WTC11 (cell line): ENCODE measurements around the gene FAM89B.

Source experiments
- NR3C1 ChIP-seq: sonication (generic); formaldehyde crosslinking; conservative IDR thresholded peaks from 2 replicates; pipeline ENCODE4 v1.8.1; 2023; ENCODE audit warnings: low read depth, mild to moderate bottlenecking, missing genetic modification reagents
- ZNF121 ChIP-seq: sonication (generic); formaldehyde crosslinking; IDR thresholded peaks from 2 replicates; pipeline ENCODE4 v1.8.0; 2023; ENCODE audit warnings: missing genetic modification reagents
- ZNF423 ChIP-seq: fragments of 250-450 bp; sonication (Bioruptor Pico); IDR thresholded peaks from 2 replicates; pipeline ENCODE4 v2.1.2; 2022; ENCODE audit warnings: mild to moderate bottlenecking, moderate library complexity
- TF ChIP-seq, protein P1 (sequence below): fragments of 200-600 bp; IDR thresholded peaks from 2 replicates; pipeline ENCODE4 v1.8.0; 2022; ENCODE audit warnings: antibody characterized with exemption
- TF ChIP-seq, protein P2 (sequence below): sonication (generic); formaldehyde crosslinking; IDR thresholded peaks from 2 replicates; pipeline ENCODE4 v1.8.0; 2022; ENCODE audit warnings: mild to moderate bottlenecking, missing genetic modification reagents

DNA sequence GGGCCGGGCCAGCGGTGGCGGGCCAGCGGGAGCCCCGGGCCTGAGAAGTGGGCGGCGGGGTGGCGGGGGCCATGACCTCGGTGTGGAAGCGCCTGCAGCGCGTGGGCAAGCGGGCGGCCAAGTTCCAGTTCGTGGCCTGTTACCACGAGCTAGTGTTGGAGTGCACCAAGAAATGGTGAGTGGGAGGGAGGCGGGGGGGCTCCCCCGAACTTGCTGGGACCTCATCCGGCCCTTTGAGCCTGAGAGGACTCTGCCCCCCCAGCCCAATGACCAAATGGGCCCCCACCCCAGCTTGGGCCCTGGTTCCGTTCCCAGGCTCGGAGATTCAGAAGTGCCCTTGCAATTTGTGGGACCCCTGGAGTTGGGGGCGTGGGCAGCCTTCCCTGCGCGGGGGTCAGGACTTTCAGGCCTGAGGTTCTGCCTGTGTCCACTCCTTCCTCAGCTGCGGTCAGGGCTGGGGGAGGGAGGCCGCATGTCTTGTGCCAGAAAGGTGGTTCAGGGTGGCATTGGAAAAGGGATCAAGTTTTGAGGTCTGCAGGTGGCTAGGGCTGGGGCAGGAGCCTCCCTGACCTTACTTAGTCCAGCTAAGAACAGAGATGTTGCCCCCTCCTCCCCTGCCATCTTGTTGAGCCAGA lies 4.0 kb downstream of the FAM89B start:
- TF ChIP-seq, protein P1, sequence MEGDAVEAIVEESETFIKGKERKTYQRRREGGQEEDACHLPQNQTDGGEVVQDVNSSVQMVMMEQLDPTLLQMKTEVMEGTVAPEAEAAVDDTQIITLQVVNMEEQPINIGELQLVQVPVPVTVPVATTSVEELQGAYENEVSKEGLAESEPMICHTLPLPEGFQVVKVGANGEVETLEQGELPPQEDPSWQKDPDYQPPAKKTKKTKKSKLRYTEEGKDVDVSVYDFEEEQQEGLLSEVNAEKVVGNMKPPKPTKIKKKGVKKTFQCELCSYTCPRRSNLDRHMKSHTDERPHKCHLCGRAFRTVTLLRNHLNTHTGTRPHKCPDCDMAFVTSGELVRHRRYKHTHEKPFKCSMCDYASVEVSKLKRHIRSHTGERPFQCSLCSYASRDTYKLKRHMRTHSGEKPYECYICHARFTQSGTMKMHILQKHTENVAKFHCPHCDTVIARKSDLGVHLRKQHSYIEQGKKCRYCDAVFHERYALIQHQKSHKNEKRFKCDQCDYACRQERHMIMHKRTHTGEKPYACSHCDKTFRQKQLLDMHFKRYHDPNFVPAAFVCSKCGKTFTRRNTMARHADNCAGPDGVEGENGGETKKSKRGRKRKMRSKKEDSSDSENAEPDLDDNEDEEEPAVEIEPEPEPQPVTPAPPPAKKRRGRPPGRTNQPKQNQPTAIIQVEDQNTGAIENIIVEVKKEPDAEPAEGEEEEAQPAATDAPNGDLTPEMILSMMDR = no peak
- TF ChIP-seq NR3C1 (CRISPR knock-in tag) (no peak), ZNF423 (CRISPR knock-in tag) (no peak), ZNF121 (CRISPR knock-in tag) (no peak)
- TF ChIP-seq, protein P2, sequence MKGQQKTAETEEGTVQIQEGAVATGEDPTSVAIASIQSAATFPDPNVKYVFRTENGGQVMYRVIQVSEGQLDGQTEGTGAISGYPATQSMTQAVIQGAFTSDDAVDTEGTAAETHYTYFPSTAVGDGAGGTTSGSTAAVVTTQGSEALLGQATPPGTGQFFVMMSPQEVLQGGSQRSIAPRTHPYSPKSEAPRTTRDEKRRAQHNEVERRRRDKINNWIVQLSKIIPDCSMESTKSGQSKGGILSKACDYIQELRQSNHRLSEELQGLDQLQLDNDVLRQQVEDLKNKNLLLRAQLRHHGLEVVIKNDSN (CRISPR knock-in tag) = no peak
